ENCODE data around the gene FOXI1.
"Not testable (repeated sequence)": the region's sequence is repeated elsewhere in the genome, so short reads cannot be mapped to it uniquely, and the experiment has no call there.

FOXI1 gene

DNA sequence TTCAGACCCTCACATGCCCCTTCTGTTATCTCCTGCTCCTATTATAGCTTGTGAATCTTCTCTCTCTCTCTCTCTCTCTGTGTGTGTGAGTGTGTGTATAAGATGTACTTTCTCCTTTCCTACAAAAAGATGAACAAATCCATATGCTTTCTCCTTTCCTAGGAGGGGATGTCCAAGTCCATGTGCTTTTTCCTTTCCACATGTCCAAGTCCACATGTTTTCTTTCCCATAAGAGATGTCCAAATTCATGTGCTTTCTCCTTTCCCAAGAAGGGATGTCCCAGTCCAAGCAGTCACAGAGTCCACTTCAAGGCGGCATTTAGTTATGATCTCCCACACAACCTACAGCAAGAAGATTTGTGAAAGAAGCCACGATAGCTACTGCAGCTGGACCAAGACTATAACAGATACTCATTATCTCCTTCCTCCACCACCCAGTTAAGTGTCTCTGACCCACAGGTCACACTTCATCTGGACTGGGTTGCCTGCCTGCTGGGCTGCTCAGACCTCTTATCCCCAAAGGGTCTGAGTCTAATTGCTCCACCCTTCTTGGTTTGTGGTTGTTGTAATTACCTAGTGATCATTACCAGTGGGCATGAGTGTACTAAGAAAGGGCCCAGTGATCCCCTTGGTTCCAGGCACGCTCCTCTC lies 18.4 kb upstream of the FOXI1 start:
- Histone ChIP-seq H2AFZ (ENCODE audit: low read depth, low read length, severe bottlenecking) (no peak overlapping the region), H4K20me1 (ENCODE audit: low read depth, low read length) (no peaks in the 10 kb centered on the region), H3K36me3 (ENCODE audit: low read length) (peaks cover 6% of the 10 kb centered on the region; the same call in 1 of the 2 replicates), H3K4me2 (ENCODE audit: low read depth, low read length, poor library complexity, severe bottlenecking) (no peak overlapping the region), H3K9ac (ENCODE audit: low read length) (no peak overlapping the region), H3K9me2 (replicated peaks; ENCODE audit: insufficient read depth, low read length) (no peaks in the 10 kb centered on the region), H3F3A (ENCODE audit: insufficient read depth) (no peaks in the 10 kb centered on the region), H3K9me3 (ENCODE audit: insufficient read depth, low read length) (no peaks in the 10 kb centered on the region), H3K27ac (ENCODE audit: low read depth, low read length) (no peak overlapping the region), H3K79me2 (ENCODE audit: insufficient read depth, low read length) (no peaks in the 10 kb centered on the region), H3K4me3 (ENCODE audit: insufficient read depth, low read length, poor library complexity, severe bottlenecking) (no peak overlapping the region), H3K27me3 (ENCODE audit: low read length) (no peaks in the 10 kb centered on the region)
- TF ChIP-seq, protein P1, sequence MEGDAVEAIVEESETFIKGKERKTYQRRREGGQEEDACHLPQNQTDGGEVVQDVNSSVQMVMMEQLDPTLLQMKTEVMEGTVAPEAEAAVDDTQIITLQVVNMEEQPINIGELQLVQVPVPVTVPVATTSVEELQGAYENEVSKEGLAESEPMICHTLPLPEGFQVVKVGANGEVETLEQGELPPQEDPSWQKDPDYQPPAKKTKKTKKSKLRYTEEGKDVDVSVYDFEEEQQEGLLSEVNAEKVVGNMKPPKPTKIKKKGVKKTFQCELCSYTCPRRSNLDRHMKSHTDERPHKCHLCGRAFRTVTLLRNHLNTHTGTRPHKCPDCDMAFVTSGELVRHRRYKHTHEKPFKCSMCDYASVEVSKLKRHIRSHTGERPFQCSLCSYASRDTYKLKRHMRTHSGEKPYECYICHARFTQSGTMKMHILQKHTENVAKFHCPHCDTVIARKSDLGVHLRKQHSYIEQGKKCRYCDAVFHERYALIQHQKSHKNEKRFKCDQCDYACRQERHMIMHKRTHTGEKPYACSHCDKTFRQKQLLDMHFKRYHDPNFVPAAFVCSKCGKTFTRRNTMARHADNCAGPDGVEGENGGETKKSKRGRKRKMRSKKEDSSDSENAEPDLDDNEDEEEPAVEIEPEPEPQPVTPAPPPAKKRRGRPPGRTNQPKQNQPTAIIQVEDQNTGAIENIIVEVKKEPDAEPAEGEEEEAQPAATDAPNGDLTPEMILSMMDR (IDR thresholded peaks at IDR 0.05; ENCODE audit: insufficient read depth, low read length, poor library complexity, severe bottlenecking) = no peak
- TF ChIP-seq EZH2phosphoT487 (conservative IDR thresholded peaks at IDR 0.05; ENCODE audit: low read length) = no peak

DNA sequence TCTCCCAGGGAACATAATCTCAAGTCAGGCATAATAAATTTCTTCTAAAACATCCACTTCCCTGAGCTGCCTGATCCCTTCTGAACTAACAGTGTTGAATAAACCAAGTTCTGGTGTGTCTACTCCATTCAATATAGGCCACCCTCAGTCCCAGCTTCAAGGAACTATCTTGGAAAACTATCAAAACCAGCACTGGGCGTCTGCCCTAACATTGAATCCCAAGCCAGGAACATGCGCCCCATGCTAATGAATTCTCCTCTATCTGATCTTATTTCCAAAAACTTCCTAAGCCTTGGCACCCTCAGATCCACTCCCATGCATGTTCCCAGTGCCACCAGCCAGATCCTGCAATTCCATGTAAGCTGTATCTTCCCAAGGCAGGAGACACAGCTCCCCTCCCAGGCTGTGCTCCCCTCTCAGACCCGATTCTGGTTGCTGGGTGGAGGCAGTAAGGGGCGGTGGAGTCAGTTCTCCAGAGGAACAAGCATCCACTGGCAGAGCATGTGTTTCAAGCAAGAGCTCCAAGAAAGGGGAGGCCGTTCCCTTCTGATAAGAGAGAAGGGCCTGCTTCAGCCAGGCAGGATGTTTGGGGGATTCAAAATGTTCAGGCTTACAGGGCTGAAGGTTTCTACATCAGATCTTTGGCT lies 13.1 kb upstream of the FOXI1 start:
- Histone ChIP-seq H3K4me2 (ENCODE audit: low read depth, low read length, poor library complexity, severe bottlenecking) (no peak overlapping the region), H3K9ac (ENCODE audit: low read length) (no peak overlapping the region)

DNA sequence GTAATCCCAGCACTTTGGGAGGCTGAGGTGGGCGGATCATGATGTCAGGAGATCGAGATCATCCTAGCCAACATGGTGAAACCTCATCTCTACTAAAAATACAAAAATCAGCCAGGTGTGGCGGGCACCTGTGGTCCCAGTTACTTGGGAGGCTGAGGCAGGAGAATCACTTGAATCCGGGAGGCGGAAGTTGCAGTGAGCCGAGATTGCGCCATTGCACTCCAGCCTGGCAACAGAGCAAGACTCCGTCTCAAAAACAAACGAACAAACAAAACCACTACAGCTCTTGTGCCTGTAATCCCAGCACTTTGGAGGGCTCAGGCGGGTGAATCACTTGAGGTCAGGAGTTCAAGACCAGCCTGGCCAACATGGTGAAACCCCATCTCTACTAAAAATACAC lies 11.4 kb upstream of the FOXI1 start:
- not testable (repeated sequence) for H3K9ac ChIP-seq (ENCODE audit: low read length); H3K27ac ChIP-seq (ENCODE audit: low read depth, low read length); H3K27me3 ChIP-seq (ENCODE audit: low read length); H3K4me3 ChIP-seq (ENCODE audit: insufficient read depth, low read length, poor library complexity, severe bottlenecking); H2AFZ ChIP-seq (ENCODE audit: low read depth, low read length, severe bottlenecking); H3K79me2 ChIP-seq (ENCODE audit: insufficient read depth, low read length); H3K9me2 ChIP-seq (replicated peaks; ENCODE audit: insufficient read depth, low read length); H3K9me3 ChIP-seq (ENCODE audit: insufficient read depth, low read length); H3F3A ChIP-seq (ENCODE audit: insufficient read depth); H4K20me1 ChIP-seq (ENCODE audit: low read depth, low read length); H3K36me3 ChIP-seq (ENCODE audit: low read length); H3K4me2 ChIP-seq (ENCODE audit: low read depth, low read length, poor library complexity, severe bottlenecking)

More for the DNA sequence above, 13.1 kb upstream of the FOXI1 start:
- H4K20me1 ChIP-seq (ENCODE audit: low read depth, low read length) = no peaks in the 10 kb centered on the region
- no peaks in the 10 kb centered on the region for H3K9me2 ChIP-seq (replicated peaks; ENCODE audit: insufficient read depth, low read length)
- no peaks in the 10 kb centered on the region for H3K27me3 ChIP-seq (ENCODE audit: low read length)
- no peaks in the 10 kb centered on the region for H3K36me3 ChIP-seq (ENCODE audit: low read length)
- no peak overlapping the region for H3K4me3 ChIP-seq (ENCODE audit: insufficient read depth, low read length, poor library complexity, severe bottlenecking)
- H3K79me2 ChIP-seq (ENCODE audit: insufficient read depth, low read length) = no peaks in the 10 kb centered on the region
- H3K27ac ChIP-seq (ENCODE audit: low read depth, low read length) = no peak overlapping the region
- H3K9me3 ChIP-seq (ENCODE audit: insufficient read depth, low read length) = no peaks in the 10 kb centered on the region
- H2AFZ ChIP-seq (ENCODE audit: low read depth, low read length, severe bottlenecking) = no peak overlapping the region
- TF ChIP-seq EZH2phosphoT487 (conservative IDR thresholded peaks at IDR 0.05; ENCODE audit: low read length) = no peak
- H3F3A ChIP-seq (ENCODE audit: insufficient read depth) = no peaks in the 10 kb centered on the region

DNA sequence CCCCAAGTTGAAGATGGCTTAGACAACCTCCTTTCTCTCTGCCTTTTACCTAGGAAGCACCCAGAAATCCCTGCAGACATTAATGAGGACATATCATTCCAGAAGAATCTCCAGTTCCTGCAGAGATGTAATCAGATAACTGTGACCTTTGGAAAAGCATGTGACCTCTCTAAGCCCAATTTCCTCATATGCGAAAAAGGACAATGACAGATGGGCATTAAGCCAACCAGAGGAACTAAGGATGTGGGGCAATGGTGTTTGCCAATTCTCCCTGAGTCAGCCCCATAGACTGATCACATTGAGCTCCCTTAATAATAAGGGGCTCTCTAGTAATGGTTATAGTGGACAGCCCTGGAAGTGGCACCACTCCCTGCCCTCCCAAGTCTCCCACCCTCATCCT lies 10.1 kb upstream of the FOXI1 start:
- Histone ChIP-seq H3K9me3 (ENCODE audit: insufficient read depth, low read length) (no peaks in the 10 kb centered on the region), H3K4me3 (ENCODE audit: insufficient read depth, low read length, poor library complexity, severe bottlenecking) (no peak overlapping the region), H3K27me3 (ENCODE audit: low read length) (no peaks in the 10 kb centered on the region), H3K27ac (ENCODE audit: low read depth, low read length) (no peak overlapping the region), H3K36me3 (ENCODE audit: low read length) (no peaks in the 10 kb centered on the region), H3F3A (ENCODE audit: insufficient read depth) (no peaks in the 10 kb centered on the region), H4K20me1 (ENCODE audit: low read depth, low read length) (no peaks in the 10 kb centered on the region), H3K9me2 (replicated peaks; ENCODE audit: insufficient read depth, low read length) (no peaks in the 10 kb centered on the region), H3K79me2 (ENCODE audit: insufficient read depth, low read length) (no peaks in the 10 kb centered on the region), H2AFZ (ENCODE audit: low read depth, low read length, severe bottlenecking) (no peak overlapping the region), H3K9ac (ENCODE audit: low read length) (no peak overlapping the region), H3K4me2 (ENCODE audit: low read depth, low read length, poor library complexity, severe bottlenecking) (no peak overlapping the region)
- TF ChIP-seq, protein P1 (IDR thresholded peaks at IDR 0.05; ENCODE audit: insufficient read depth, low read length, poor library complexity, severe bottlenecking) = no peak
- no peak for TF ChIP-seq EZH2phosphoT487 (conservative IDR thresholded peaks at IDR 0.05; ENCODE audit: low read length)
